Endothelial cell of umbilical vein (primary cell): ENCODE results near the gene SH2D6. TPM values are rescaled to one million over a fixed set of nuclear protein-coding genes. Genes with fewer than 3 reads are reported as not detected.

ENCODE experiments used
- BruUV-seq: library from RNA; stranded (reverse); fragments of 400-500 nt; replicated peaks from 2 replicates; lab custom pipeline; 2021; lab: Mats Ljungman, UMichigan
- CTCF ChIA-PET: fragments of 300-600, 350-600 bp; sonication (Branson Sonifier 250); formaldehyde crosslinking; loops from one replicate; lab custom pipeline; 2021; ENCODE audit warnings: antibody characterized with exemption, inconsistent platforms; lab: Charles Lee
- POLR2A ChIA-PET: fragments of 300-600, 350-600 bp; sonication (Branson Sonifier 250); formaldehyde crosslinking; loops from one replicate; lab custom pipeline; 2021; ENCODE audit warnings: antibody characterized with exemption, inconsistent platforms; lab: Charles Lee
- DNase-seq: peaks from one replicate; pipeline ENCODE4 v3.0.0-alpha.2; 2011; ENCODE audit warnings: low read depth, low spot score
- FAIRE-seq: peaks from 2 replicates; lab custom pipeline; 2011; peaks lifted over from hg19 to GRCh38; lab: Jason Lieb, UNC
- H2AFZ ChIP-seq: 2 replicates; pipeline ENCODE4 v1.6.0; 2012; ENCODE audit warnings: low read depth, low read length, control low read depth, inconsistent platforms
- H3K27ac ChIP-seq: 2 replicates; pipeline ENCODE4 v1.5.1; 2011; ENCODE audit warnings: low read depth, mild to moderate bottlenecking, control low read depth, low read length, moderate library complexity; ENCODE audit not compliant: insufficient read depth
- H3K27me3 ChIP-seq, 2 experiments: 2 replicates each; pipeline versions ENCODE4 v1.6.0 to v1.6.1; 2011; ENCODE audit warnings: low read length in 2 of 2, mixed read lengths in 1 of 2; ENCODE audit not compliant: control insufficient read depth in 2 of 2, insufficient read depth in 2 of 2
- H3K36me3 ChIP-seq, 2 experiments: 2 replicates in 1 of 2; 3 replicates in 1 of 2; pipeline ENCODE4 v1.5.1; 2011; ENCODE audit warnings: low read length in 2 of 2, mild to moderate bottlenecking in 1 of 2, moderate library complexity in 1 of 2; ENCODE audit not compliant: control insufficient read depth in 2 of 2, insufficient read depth in 2 of 2; ENCODE audit errors: extremely low read depth in 1 of 2
- H3K4me1 ChIP-seq: 3 replicates; pipeline ENCODE4 v1.5.1; 2011; ENCODE audit warnings: mild to moderate bottlenecking, low read length; ENCODE audit not compliant: control insufficient read depth, insufficient read depth; ENCODE audit errors: extremely low read depth
- H3K4me2 ChIP-seq: 2 replicates; pipeline ENCODE4 v1.6.1; 2011; ENCODE audit warnings: low read length, control low read depth, mixed read lengths; ENCODE audit not compliant: insufficient read depth
- H3K4me3 ChIP-seq, 3 experiments: fragments of 200-600 bp in 1 of 3; sonication (generic), shearing (Covaris generic) in 1 of 3; replicated peaks in 1 of 3; 2 replicates each; pipeline ENCODE4 v1.5.1; 2011 to 2016; ENCODE audit warnings: control low read depth in 3 of 3, low read length in 3 of 3, mild to moderate bottlenecking in 2 of 3, inconsistent platforms in 1 of 3, low read depth in 1 of 3, moderate library complexity in 1 of 3; ENCODE audit not compliant: insufficient read depth in 1 of 3
- H3K79me2 ChIP-seq: 2 replicates; pipeline ENCODE4 v1.6.0; 2012; ENCODE audit warnings: low read length, inconsistent platforms; ENCODE audit not compliant: control insufficient read depth, insufficient read depth
- H3K9ac ChIP-seq: replicated peaks from 2 replicates; pipeline ENCODE3; 2011; ENCODE audit warnings: low read length, control low read depth; ENCODE audit not compliant: insufficient read depth; ENCODE audit errors: extremely low read depth
- H3K9me1 ChIP-seq: replicated peaks from 3 replicates; pipeline ENCODE4 v1.6.0; 2011; ENCODE audit warnings: mild to moderate bottlenecking, low read length; ENCODE audit not compliant: control insufficient read depth, insufficient read depth; ENCODE audit errors: extremely low read depth
- H3K9me3 ChIP-seq: replicated peaks from 2 replicates; pipeline ENCODE4 v1.5.1; 2012; ENCODE audit warnings: low read length, inconsistent platforms; ENCODE audit not compliant: control insufficient read depth, insufficient read depth
- H4K20me1 ChIP-seq: replicated peaks from 2 replicates; pipeline ENCODE3; 2011; ENCODE audit warnings: mild to moderate bottlenecking, low read length; ENCODE audit not compliant: control insufficient read depth, insufficient read depth; ENCODE audit errors: extremely low read depth
- CTCF ChIP-seq, 2 donors: IDR thresholded peaks; 1 replicate in 1 of 2; 2 replicates in 1 of 2; pipeline ENCODE4 v1.5.1; 2011; ENCODE audit warnings: low read length in 2 of 2, mild to moderate bottlenecking in 2 of 2, moderate library complexity in 2 of 2, control low read depth in 1 of 2, inconsistent platforms in 1 of 2, low read depth in 1 of 2; ENCODE audit not compliant: insufficient read depth in 1 of 2; ENCODE audit errors: extremely low read depth in 1 of 2
- EZH2 ChIP-seq: IDR thresholded peaks from 2 replicates; pipeline ENCODE4 v1.6.1; 2012; ENCODE audit warnings: borderline replicate concordance, low read depth, mild to moderate bottlenecking, moderate library complexity, low read length, inconsistent platforms; ENCODE audit not compliant: severe bottlenecking
- FOS ChIP-seq: IDR thresholded peaks from 2 replicates; pipeline ENCODE4 v1.6.1; 2011; ENCODE audit warnings: mild to moderate bottlenecking, low read length, moderate library complexity, borderline replicate concordance; ENCODE audit not compliant: insufficient read depth
- GATA2 ChIP-seq: IDR thresholded peaks from 2 replicates; pipeline ENCODE4 v1.7.0; 2011; ENCODE audit warnings: low read depth, mild to moderate bottlenecking, moderate library complexity, mixed read lengths, low read length; ENCODE audit not compliant: insufficient read length, insufficient read depth
- JUN ChIP-seq: IDR thresholded peaks from 2 replicates; pipeline ENCODE4 v1.6.1; 2011; ENCODE audit warnings: borderline replicate concordance, low read depth; ENCODE audit not compliant: insufficient read length, insufficient read depth
- MAX ChIP-seq: IDR thresholded peaks from 2 replicates; pipeline ENCODE4 v1.6.1; 2011; ENCODE audit not compliant: insufficient read depth, insufficient read length
- MYC ChIP-seq: IDR thresholded peaks from one replicate; pipeline ENCODE4 v1.6.1; 2011; ENCODE audit warnings: mild to moderate bottlenecking, low read depth, low read length
- POLR2A ChIP-seq: IDR thresholded peaks from 2 replicates; pipeline ENCODE4 v1.6.1; 2012; ENCODE audit warnings: low read depth, mild to moderate bottlenecking, control low read depth, low read length
- POLR2AphosphoS5 ChIP-seq: IDR thresholded peaks from 2 replicates; pipeline ENCODE4 v1.6.1; 2012; ENCODE audit warnings: low read depth, mild to moderate bottlenecking, control low read depth, low read length, moderate library complexity; ENCODE audit not compliant: insufficient read depth
- dilution Hi-C: fragments of 300-500 bp; cut with MboI; formaldehyde crosslinking; loops from one replicate; pipeline ENCODE4 v1.15.0; 2019; ENCODE audit warnings: low sequenced_read_pairs; ENCODE audit not compliant: extremely low pct_ligation_motif_present
- intact Hi-C: fragments of 100-400 bp; cut with micrococcal nuclease; formaldehyde crosslinking; loops from one replicate; pipeline ENCODE4 v1.10.0; 2022
- polyA plus RNA-seq, 4 experiments: library from polyadenylated mRNA; depleted of rRNA in 3 of 4; stranded (reverse) in 3 of 4; unstranded in 1 of 4; fragments of >200 nt; gene quantifications; 2 replicates each; pipeline versions ENCODE4 v1.2.1 to v1.2.3, GENCODE V29; 2011 to 2012; ENCODE audit warnings: missing spikeins in 1 of 4
- total RNA-seq: library from RNA; stranded (reverse); gene quantifications from 2 replicates; pipeline ENCODE4 v1.2.3, GENCODE V29; 2021

SH2D6 gene
- total and polyA plus RNA-seq, 2 donors (not counting 3 experiments of a cell fraction or from before 2014, with no cell fraction given): 0.53 TPM; not detected in 1

- no TSS peak for BruUV-seq
- dilution Hi-C loops: no loop called here
- H2AFZ ChIP-seq: no peak overlapping the region
Measured at GRCh38 chr2:85476624-85477023, 58.1 kb downstream of the SH2D6 start.

More at GRCh38 chr2:85476624-85477023, 58.1 kb downstream of the SH2D6 start:
- TF ChIP-seq POLR2AphosphoS5 (no peak), JUN (no peak), GATA2 (no peak), EZH2 (no peak), MAX (no peak), POLR2A (no peak), CTCF (IDR thresholded peaks at IDR 0.05; ENCODE audit: extremely low read depth in 1 of 2, insufficient read depth in 1 of 2, low read depth in 1 of 2, low read length in 2 of 2) (no peak), MYC (no peak), FOS (no peak)
- no peak overlapping the region for H3K27ac ChIP-seq
- intact Hi-C loops: no loop called here
- CTCF ChIA-PET: no interaction called here
- H3K4me1 ChIP-seq: no peaks in the 10 kb centered on the region
- H3K9me1 ChIP-seq: no peaks in the 10 kb centered on the region
- FAIRE-seq (no peak), DNase-seq (no peak)
- no peaks in the 10 kb centered on the region for H3K79me2 ChIP-seq
- no peak overlapping the region for H3K4me3 ChIP-seq
- H3K36me3 ChIP-seq: no peaks in the 10 kb centered on the region
- no peaks in the 10 kb centered on the region for H3K9me3 ChIP-seq
- no peaks in the 10 kb centered on the region for H4K20me1 ChIP-seq
- POLR2A ChIA-PET: no interaction called here
- no peak overlapping the region for H3K4me2 ChIP-seq
- no peak overlapping the region for H3K9ac ChIP-seq
- H3K27me3 ChIP-seq: no peaks in the 10 kb centered on the region
